Right lobe of liver (tissue), 6 donors: ENCODE results near the gene KIRREL3. TPM values are rescaled to one million over a fixed set of nuclear protein-coding genes. Genes with fewer than 3 reads are reported as not detected.

Source experiments
- ATAC-seq, 4 donors: fragments of 200-7000 bp; cut with Tn5 transposase; one replicate each; pipeline ENCODE4 v1.9.1; 2020; ENCODE audit warnings: mild to moderate bottlenecking in 4 of 4, moderate library complexity in 4 of 4
- DNase-seq, 3 donors: peaks; one replicate each; pipeline ENCODE4 v3.0.0-alpha.2; 2020
- H3K27ac ChIP-seq, 3 donors: fragments of 200-600 bp; one replicate each; pipeline ENCODE4 v1.8.0; 2022
- H3K27me3 ChIP-seq, 2 donors: fragments of 200-600 bp; one replicate each; pipeline ENCODE4 v1.8.0; 2022
- H3K36me3 ChIP-seq, 4 donors: fragments of 200-600 bp; sonication (generic) in 1 of 4; one replicate each; pipeline versions ENCODE4 v1.5.1 to v1.8.0; 2017 to 2022; ENCODE audit warnings: control low read depth in 1 of 4
- H3K4me1 ChIP-seq, 4 donors: fragments of 200-600 bp; sonication (generic) in 1 of 4; one replicate each; pipeline versions ENCODE4 v1.5.1 to v1.8.0; 2017 to 2022; ENCODE audit warnings: control low read depth in 1 of 4
- H3K4me3 ChIP-seq, 3 donors: fragments of 200-600 bp; one replicate each; pipeline ENCODE4 v1.8.0; 2022
- H3K9me3 ChIP-seq, 4 donors: fragments of 200-600 bp; sonication (generic) in 1 of 4; one replicate each; pipeline versions ENCODE4 v1.5.1 to v1.8.0; 2017 to 2022; ENCODE audit warnings: control low read depth in 1 of 4
- POLR2A ChIP-seq: fragments of 450-650 bp; IDR thresholded peaks from one replicate; pipeline ENCODE4 v1.6.1; 2017; ENCODE audit warnings: antibody characterized with exemption, mild to moderate bottlenecking
- WGBS: methylation state at CpG from one replicate; pipeline ENCODE4 v1.1.6; 2018; ENCODE audit warnings: low coverage, low lambda C conversion rate; ENCODE audit not compliant: insufficient coverage; ENCODE audit errors: missing lambda C conversion rate; 5-methylcytosine and 5-hydroxymethylcytosine counted together
- intact Hi-C, 2 donors: fragments of 100-400 bp; cut with DNase I; formaldehyde crosslinking; loops; one replicate each; pipeline versions ENCODE4 v1.11.2 to v1.14.1; 2022
- total RNA-seq, 6 experiments: library from RNA; depleted of rRNA in 2 of 6; stranded (reverse); fragments of >200 nt in 2 of 6; fragmentation: NEBNext Ultra II Directional in 3 of 6; extraction: Animal tissue kit (Norgen Biotek cat#: 25700) in 3 of 6; gene quantifications; one replicate each; pipeline versions ENCODE4 v1.1.0 to v1.2.4, GENCODE V29; 2016 to 2023
- TF ChIP-seq, protein P1 (sequence below), 4 donors: fragments of 200-600 bp in 3 of 4; fragments of 450-650 bp in 1 of 4; IDR thresholded peaks; one replicate each; pipeline versions ENCODE4 v1.5.1 to v1.8.0; 2016 to 2022; ENCODE audit warnings: antibody characterized with exemption in 4 of 4, mild to moderate bottlenecking in 2 of 4
- donor health status: DM: no; HTN: yes; CAD: no.
- donor health status: DM: no; HTN: no; CAD: no.
- donor health status: DM: no; HTN: no; CAD: no.
- donor health status: DM: no; HTN: yes; CAD: no.
- donor health status: DM: no; HTN: yes; CAD: no.

The KIRREL3 gene
- total RNA-seq, 6 experiments from 2014 or later: not detected

- TF ChIP-seq, protein P1, sequence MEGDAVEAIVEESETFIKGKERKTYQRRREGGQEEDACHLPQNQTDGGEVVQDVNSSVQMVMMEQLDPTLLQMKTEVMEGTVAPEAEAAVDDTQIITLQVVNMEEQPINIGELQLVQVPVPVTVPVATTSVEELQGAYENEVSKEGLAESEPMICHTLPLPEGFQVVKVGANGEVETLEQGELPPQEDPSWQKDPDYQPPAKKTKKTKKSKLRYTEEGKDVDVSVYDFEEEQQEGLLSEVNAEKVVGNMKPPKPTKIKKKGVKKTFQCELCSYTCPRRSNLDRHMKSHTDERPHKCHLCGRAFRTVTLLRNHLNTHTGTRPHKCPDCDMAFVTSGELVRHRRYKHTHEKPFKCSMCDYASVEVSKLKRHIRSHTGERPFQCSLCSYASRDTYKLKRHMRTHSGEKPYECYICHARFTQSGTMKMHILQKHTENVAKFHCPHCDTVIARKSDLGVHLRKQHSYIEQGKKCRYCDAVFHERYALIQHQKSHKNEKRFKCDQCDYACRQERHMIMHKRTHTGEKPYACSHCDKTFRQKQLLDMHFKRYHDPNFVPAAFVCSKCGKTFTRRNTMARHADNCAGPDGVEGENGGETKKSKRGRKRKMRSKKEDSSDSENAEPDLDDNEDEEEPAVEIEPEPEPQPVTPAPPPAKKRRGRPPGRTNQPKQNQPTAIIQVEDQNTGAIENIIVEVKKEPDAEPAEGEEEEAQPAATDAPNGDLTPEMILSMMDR (IDR thresholded peaks at IDR 0.05): no peak
- TF ChIP-seq POLR2A: no peak
- ATAC-seq (no peak), DNase-seq (no peak)
- no peaks in the 10 kb centered on the region for H3K36me3 ChIP-seq
- no peak overlapping the region for H3K4me3 ChIP-seq
- intact Hi-C loops: no loop called here
- H3K4me1 ChIP-seq: no peaks in the 10 kb centered on the region
- H3K27ac ChIP-seq: no peak overlapping the region
- no peaks in the 10 kb centered on the region for H3K27me3 ChIP-seq
- 27% methylated on average over 1 of the region's 1 CpG for WGBS
- no peaks in the 10 kb centered on the region for H3K9me3 ChIP-seq
These were observed 86.4 kb downstream of the KIRREL3 start for GRCh38 chr11:126914166-126914565.

- Histone ChIP-seq H3K4me3 (no peak overlapping the region), H3K4me1 (no peaks in the 10 kb centered on the region), H3K27ac (no peak overlapping the region), H3K27me3 (no peaks in the 10 kb centered on the region), H3K9me3 (no peaks in the 10 kb centered on the region), H3K36me3 (no peaks in the 10 kb centered on the region)
- TF ChIP-seq POLR2A: no peak
- TF ChIP-seq, protein P1 (IDR thresholded peaks at IDR 0.05): no peak
- DNase-seq (no peak), ATAC-seq (no peak)
- intact Hi-C loops: no loop called here
- 53% methylated on average over 2 of the region's 2 CpGs for WGBS
These were observed 96.0 kb downstream of the KIRREL3 start for GRCh38 chr11:126904520-126904919.

- TF ChIP-seq, protein P1 (IDR thresholded peaks at IDR 0.05): no peak
- no peak for TF ChIP-seq POLR2A
- intact Hi-C loops: no loop called here
- Histone ChIP-seq H3K27me3 (no peaks in the 10 kb centered on the region), H3K4me3 (no peak overlapping the region), H3K9me3 (no peaks in the 10 kb centered on the region), H3K36me3 (no peaks in the 10 kb centered on the region), H3K27ac (no peak overlapping the region), H3K4me1 (no peaks in the 10 kb centered on the region)
- DNase-seq (no peak), ATAC-seq (no peak)
- WGBS: 32% methylated on average over 3 of the region's 3 CpGs
These were observed 98.8 kb downstream of the KIRREL3 start for GRCh38 chr11:126901783-126902182.

DNA sequence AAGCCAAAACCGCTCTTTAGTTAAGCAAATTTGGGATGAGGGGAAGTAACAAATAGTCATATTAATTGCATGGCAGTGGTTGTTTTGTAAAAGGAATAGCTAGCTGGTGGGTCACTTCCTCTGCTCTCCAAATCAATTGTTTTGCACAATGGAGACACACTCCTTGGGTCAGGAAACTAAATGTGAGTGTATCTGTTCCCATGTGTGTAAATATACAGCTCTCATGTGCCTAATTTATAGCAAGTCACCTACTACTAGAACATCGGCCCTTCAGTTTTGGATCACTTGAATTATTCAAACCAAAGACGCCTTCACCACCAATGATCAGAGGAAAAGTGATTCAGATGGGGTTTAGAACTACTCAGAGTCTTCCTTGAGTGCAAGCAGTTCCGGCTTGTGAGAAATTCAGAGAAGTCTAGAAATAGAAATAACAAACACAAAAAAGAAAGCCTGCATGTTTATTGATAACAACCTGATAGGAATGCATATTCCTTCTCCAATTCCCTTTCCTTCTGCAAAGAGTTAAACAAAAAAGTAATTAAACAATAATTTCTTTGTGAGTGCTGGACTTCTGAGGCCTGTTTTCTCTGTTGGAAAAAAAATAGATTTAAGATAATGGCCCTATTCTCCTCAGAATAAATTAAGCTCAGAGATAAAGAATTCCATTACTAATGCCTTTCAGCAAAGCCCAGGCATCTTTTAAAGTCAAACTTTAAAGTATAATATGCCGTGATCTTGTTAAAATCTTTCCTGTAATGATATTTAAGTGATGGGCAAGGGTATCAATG lies 100.4 kb downstream of the KIRREL3 start:
- H3K27me3 ChIP-seq: no peaks in the 10 kb centered on the region
- no peak for DNase-seq
- no peaks in the 10 kb centered on the region for H3K36me3 ChIP-seq
- no peak for ATAC-seq
- no peak overlapping the region for H3K27ac ChIP-seq
- intact Hi-C loops: no loop called here
- no peak for TF ChIP-seq POLR2A
- TF ChIP-seq, protein P1 (IDR thresholded peaks at IDR 0.05): no peak
- WGBS: 73% methylated on average over 5 of the region's 5 CpGs
- no peak overlapping the region for H3K4me3 ChIP-seq
- H3K4me1 ChIP-seq: no peaks in the 10 kb centered on the region
- no peaks in the 10 kb centered on the region for H3K9me3 ChIP-seq
